GM21360 (cell line): ENCODE results near the gene CCR7.
"Not testable (repeated sequence)": the region's sequence is repeated elsewhere in the genome, so short reads cannot be mapped to it uniquely, and the experiment has no call there.

Source experiments
- ATAC-seq: cut with Tn5 transposase; IDR thresholded peaks from one replicate; pipeline ENCODE4 v1.9.1; 2021; ENCODE audit warnings: mild to moderate bottlenecking, moderate library complexity; ENCODE audit not compliant: unreplicated experiment

CCR7 gene

GRCh38 chr17:40552806-40553693, 12.2 kb downstream of the CCR7 start:
- no peak for ATAC-seq

- no peak for ATAC-seq
These were observed 13.1 kb downstream of the CCR7 start for GRCh38 chr17:40551879-40552768.

GRCh38 chr17:40551091-40551878, 14.0 kb downstream of the CCR7 start:
- ATAC-seq, result no peak

GRCh38 chr17:40550608-40551007, 14.7 kb downstream of the CCR7 start:
- ATAC-seq, result no peak

- no peak for ATAC-seq
These were observed 16.1 kb downstream of the CCR7 start for GRCh38 chr17:40548982-40549685.

GRCh38 chr17:40548491-40548981, 16.7 kb downstream of the CCR7 start:
- ATAC-seq, result no peak

GRCh38 chr17:40547785-40548478, 17.3 kb downstream of the CCR7 start:
- no peak for ATAC-seq

GRCh38 chr17:40547079-40547784, 18.0 kb downstream of the CCR7 start:
- no peak for ATAC-seq

- not testable (repeated sequence) for ATAC-seq
These were observed 18.8 kb downstream of the CCR7 start for GRCh38 chr17:40546497-40546896.

GRCh38 chr17:40545660-40546059, 19.6 kb downstream of the CCR7 start:
- no peak for ATAC-seq

- ATAC-seq, result no peak
These were observed 22.5 kb downstream of the CCR7 start for GRCh38 chr17:40542558-40543411.

- ATAC-seq, result no peak
These were observed 23.3 kb downstream of the CCR7 start for GRCh38 chr17:40541873-40542557.

- ATAC-seq, result no peak
These were observed 24.0 kb downstream of the CCR7 start for GRCh38 chr17:40541060-40541872.

GRCh38 chr17:40540448-40540847, 24.8 kb downstream of the CCR7 start:
- ATAC-seq, result no peak

GRCh38 chr17:40539711-40540411, 25.4 kb downstream of the CCR7 start:
- no peak for ATAC-seq
